H1 (cell line): ENCODE data around the gene CELF3. TPM values are rescaled to one million over a fixed set of nuclear protein-coding genes. Genes with fewer than 3 reads are reported as not detected.

ENCODE experiments used
- CTCF ChIA-PET: fragments of 300-600 bp; sonication (Branson Sonifier 250); formaldehyde crosslinking; loops from one replicate; lab custom pipeline; 2021; ENCODE audit not compliant: partially characterized antibody; lab: Charles Lee
- POLR2A ChIA-PET: fragments of 300-600 bp; sonication (Branson Sonifier 250); formaldehyde crosslinking; loops from one replicate; lab custom pipeline; 2021; ENCODE audit warnings: inconsistent platforms; ENCODE audit not compliant: partially characterized antibody; lab: Charles Lee
- DNase-seq, 2 experiments: peaks; one replicate each; pipeline versions ENCODE4 v3.0.0 to v3.0.0-alpha.2; 2010 to 2022; ENCODE audit warnings: low spot score in 2 of 2, low read depth in 1 of 2, mixed read lengths in 1 of 2
- FAIRE-seq: peaks from 2 replicates; lab custom pipeline; 2011; peaks lifted over from hg19 to GRCh38; lab: Jason Lieb, UNC
- H2AFZ ChIP-seq: 2 replicates; pipeline ENCODE4 v1.8.1; 2012; ENCODE audit warnings: low read length, inconsistent platforms
- H2AK5ac ChIP-seq: 2 replicates; pipeline ENCODE4 v1.6.1; 2013; ENCODE audit warnings: low read depth, low read length
- H2BK120ac ChIP-seq: replicated peaks from 2 replicates; pipeline ENCODE3; 2013; ENCODE audit warnings: low read depth, low read length, inconsistent platforms
- H2BK12ac ChIP-seq: 2 replicates; pipeline ENCODE4 v1.6.1; 2013; ENCODE audit warnings: low read depth, low read length
- H2BK15ac ChIP-seq: 2 replicates; pipeline ENCODE4 v1.6.1; 2013; ENCODE audit warnings: low read length
- H2BK20ac ChIP-seq: 2 replicates; pipeline ENCODE4 v1.6.1; 2013; ENCODE audit warnings: low read length
- H2BK5ac ChIP-seq: 2 replicates; pipeline ENCODE4 v1.6.1; 2013; ENCODE audit warnings: low read depth, low read length
- H3K14ac ChIP-seq: 2 replicates; pipeline ENCODE4 v1.6.1; 2013; ENCODE audit warnings: inconsistent platforms; ENCODE audit not compliant: insufficient read length
- H3K18ac ChIP-seq: 2 replicates; pipeline ENCODE4 v1.6.1; 2013; ENCODE audit warnings: low read length; ENCODE audit errors: extremely low read depth
- H3K23ac ChIP-seq: 2 replicates; pipeline ENCODE4 v1.6.1; 2013; ENCODE audit warnings: inconsistent platforms; ENCODE audit not compliant: insufficient read length
- H3K23me2 ChIP-seq: 2 replicates; pipeline ENCODE4 v1.6.1; 2013; ENCODE audit warnings: low read depth, low read length
- H3K27ac ChIP-seq: 2 replicates; pipeline ENCODE4 v1.6.1; 2011; ENCODE audit warnings: low read depth, low read length, inconsistent platforms
- H3K27me3 ChIP-seq, 4 experiments: replicated peaks in 1 of 4; 1 replicate in 1 of 4; 2 replicates in 3 of 4; pipeline versions ENCODE4 v1.6.1 to v1.8.1; 2011 to 2013; ENCODE audit warnings: low read length in 3 of 4, mild to moderate bottlenecking in 3 of 4, inconsistent platforms in 2 of 4, mixed read lengths in 2 of 4, moderate library complexity in 1 of 4; ENCODE audit not compliant: control insufficient read depth in 3 of 4, insufficient read depth in 3 of 4; ENCODE audit errors: extremely low read depth in 1 of 4
- H3K36me3 ChIP-seq, 4 experiments: 2 replicates each; pipeline versions ENCODE4 v1.6.1 to v1.8.1; 2011 to 2013; ENCODE audit warnings: mild to moderate bottlenecking in 4 of 4, low read length in 3 of 4, moderate library complexity in 2 of 4, control low read depth in 1 of 4, inconsistent platforms in 1 of 4; ENCODE audit not compliant: insufficient read depth in 4 of 4, control insufficient read depth in 2 of 4
- H3K4ac ChIP-seq: replicated peaks from 2 replicates; pipeline ENCODE3; 2013; ENCODE audit warnings: low read length, low read depth, mixed read lengths, inconsistent platforms; ENCODE audit not compliant: insufficient read length
- H3K4me1 ChIP-seq, 4 experiments: replicated peaks in 1 of 4; 1 replicate in 1 of 4; 2 replicates in 3 of 4; pipeline versions ENCODE4 v1.6.1 to v1.8.1; 2011 to 2013; ENCODE audit warnings: low read length in 3 of 4, inconsistent platforms in 2 of 4, mixed read lengths in 1 of 4; ENCODE audit not compliant: insufficient read depth in 4 of 4, control insufficient read depth in 3 of 4
- H3K4me2 ChIP-seq, 2 experiments: 2 replicates each; pipeline versions ENCODE4 v1.6.1 to v1.8.1; 2011 to 2013; ENCODE audit warnings: low read depth in 2 of 2, low read length in 2 of 2, control low read depth in 1 of 2, inconsistent platforms in 1 of 2, mild to moderate bottlenecking in 1 of 2; ENCODE audit not compliant: insufficient read depth in 1 of 2
- H3K4me3 ChIP-seq, 4 experiments: fragments of 200-600, 300-600 bp in 1 of 4; sonication (generic), shearing (Covaris generic), sonication (Bioruptor Twin) in 1 of 4; 2 replicates each; pipeline versions ENCODE4 v1.5.1 to v1.8.1; 2011 to 2016; ENCODE audit warnings: low read length in 4 of 4, low read depth in 3 of 4, control low read depth in 2 of 4, inconsistent platforms in 2 of 4, mild to moderate bottlenecking in 2 of 4, mixed read lengths in 1 of 4, moderate library complexity in 1 of 4; ENCODE audit not compliant: insufficient read depth in 2 of 4; ENCODE audit errors: extremely low read depth in 1 of 4
- H3K56ac ChIP-seq: replicated peaks from 2 replicates; pipeline ENCODE3; 2013; ENCODE audit warnings: low read depth, mild to moderate bottlenecking, mixed read lengths, low read length, inconsistent platforms; ENCODE audit not compliant: insufficient read length
- H3K79me1 ChIP-seq: 2 replicates; pipeline ENCODE4 v1.6.1; 2013; ENCODE audit warnings: low read depth, low read length, control low read depth
- H3K79me2 ChIP-seq, 2 experiments: 2 replicates each; pipeline versions ENCODE4 v1.6.1 to v1.8.1; 2012 to 2013; ENCODE audit warnings: low read length in 2 of 2, mild to moderate bottlenecking in 2 of 2, inconsistent platforms in 1 of 2; ENCODE audit not compliant: insufficient read depth in 2 of 2, control insufficient read depth in 1 of 2
- H3K9ac ChIP-seq, 4 experiments: replicated peaks in 1 of 4; 1 replicate in 1 of 4; 2 replicates in 3 of 4; pipeline versions ENCODE4 v1.6.1 to v1.8.1; 2011 to 2013; ENCODE audit warnings: low read depth in 3 of 4, low read length in 3 of 4, control low read depth in 2 of 4, mild to moderate bottlenecking in 2 of 4, moderate library complexity in 2 of 4, inconsistent platforms in 1 of 4; ENCODE audit errors: extremely low read depth in 1 of 4
- H3K9me3 ChIP-seq, 2 experiments: 2 replicates each; pipeline versions ENCODE4 v1.6.1 to v1.8.1; 2012 to 2013; ENCODE audit warnings: mild to moderate bottlenecking in 2 of 2, moderate library complexity in 2 of 2, control low read depth in 1 of 2, inconsistent platforms in 1 of 2, low read depth in 1 of 2, low read length in 1 of 2, mixed read lengths in 1 of 2; ENCODE audit not compliant: insufficient read depth in 2 of 2
- H4K20me1 ChIP-seq, 2 experiments: replicated peaks in 1 of 2; 2 replicates each; pipeline versions ENCODE3 to v1.8.1; 2011 to 2013; ENCODE audit warnings: inconsistent platforms in 2 of 2, low read length in 2 of 2, mild to moderate bottlenecking in 1 of 2; ENCODE audit not compliant: insufficient read depth in 2 of 2, control insufficient read depth in 1 of 2
- H4K5ac ChIP-seq: 2 replicates; pipeline ENCODE4 v1.6.1; 2013; ENCODE audit warnings: low read length, low read depth, mixed read lengths, inconsistent platforms; ENCODE audit not compliant: insufficient read length
- H4K8ac ChIP-seq: 2 replicates; pipeline ENCODE4 v1.8.0; 2013; ENCODE audit warnings: mild to moderate bottlenecking, moderate library complexity, low read length, inconsistent platforms; ENCODE audit not compliant: insufficient read depth; ENCODE audit errors: extremely low read depth
- H4K91ac ChIP-seq: replicated peaks from 2 replicates; pipeline ENCODE3; 2013; ENCODE audit warnings: low read length, mixed read lengths, inconsistent platforms; ENCODE audit not compliant: insufficient read length
- CEBPB ChIP-seq: IDR thresholded peaks from 2 replicates; pipeline ENCODE4 v1.6.1; 2012; ENCODE audit warnings: low read depth, low read length
- CTBP2 ChIP-seq: IDR thresholded peaks from 2 replicates; pipeline ENCODE4 v1.7.0; 2011; ENCODE audit warnings: borderline replicate concordance, mild to moderate bottlenecking, moderate library complexity, mixed read lengths, low read length; ENCODE audit not compliant: insufficient read depth, insufficient read length
- EGR1 ChIP-seq: IDR thresholded peaks from 2 replicates; pipeline ENCODE4 v1.6.1; 2011; ENCODE audit warnings: low read depth, low read length, borderline replicate concordance
- JUN ChIP-seq: IDR thresholded peaks from 2 replicates; pipeline ENCODE4 v1.6.1; 2011; ENCODE audit warnings: low read depth, mild to moderate bottlenecking, improper control_type of control experiment, low read length
- KDM4A ChIP-seq: IDR thresholded peaks from one replicate; pipeline ENCODE4 v1.7.1; 2012; ENCODE audit warnings: low read depth, mild to moderate bottlenecking, moderate library complexity, low read length, inconsistent platforms; ENCODE audit not compliant: severe bottlenecking
- RNF2 ChIP-seq: fragments of 200-900, 300-1000 bp; sonication (generic); IDR thresholded peaks from 2 replicates; pipeline ENCODE4 v1.7.1; 2016; ENCODE audit warnings: borderline replicate concordance, low read depth, mild to moderate bottlenecking, antibody characterized with exemption, low read length; ENCODE audit not compliant: poor library complexity, severe bottlenecking; ENCODE audit errors: missing control alignments
- SAP30 ChIP-seq: fragments of 300-600 bp; sonication (generic); IDR thresholded peaks from 2 replicates; pipeline ENCODE4 v1.7.1; 2012; ENCODE audit warnings: low read length, moderate library complexity, mild to moderate bottlenecking, inconsistent platforms; ENCODE audit not compliant: insufficient read depth, insufficient replicate concordance
- SIX5 ChIP-seq: IDR thresholded peaks from 2 replicates; pipeline ENCODE4 v1.6.1; 2011; ENCODE audit warnings: mild to moderate bottlenecking, low read depth, low read length
- SP1 ChIP-seq: IDR thresholded peaks from 2 replicates; pipeline ENCODE4 v1.6.1; 2011; ENCODE audit warnings: low read depth, low read length
- SRF ChIP-seq: IDR thresholded peaks from 2 replicates; pipeline ENCODE4 v1.6.1; 2011; ENCODE audit warnings: mild to moderate bottlenecking, low read depth, low read length, moderate library complexity
- SUZ12 ChIP-seq: fragments of 200-600 bp; sonication (generic); IDR thresholded peaks from 2 replicates; pipeline ENCODE4 v1.6.1; 2012; ENCODE audit warnings: mild to moderate bottlenecking, inconsistent platforms, low read length, moderate library complexity, mixed read lengths
- WGBS, 2 experiments: shearing (Covaris generic) in 1 of 2; methylation state at CpG; one replicate each; pipeline versions ENCODE4 v1.1.6 to v1.1.7; 2013 to 2015; ENCODE audit warnings: low lambda C conversion rate in 2 of 2, mixed read lengths in 2 of 2, inconsistent platforms in 1 of 2, low coverage in 1 of 2, missing lambda C conversion rate in 1 of 2; ENCODE audit not compliant: insufficient replicate concordance in 2 of 2, insufficient coverage in 1 of 2, insufficient read length in 1 of 2; ENCODE audit errors: extremely low coverage in 1 of 2, missing lambda C conversion rate in 1 of 2; 5-methylcytosine and 5-hydroxymethylcytosine counted together
- polyA plus RNA-seq, 7 experiments: library from polyadenylated mRNA; depleted of rRNA in 3 of 7; stranded (reverse) in 5 of 7; unstranded in 2 of 7; fragments of >200 nt in 5 of 7; fragments of 200-250 nt in 2 of 7; gene quantifications; 1 replicate in 5 of 7; 2 replicates in 1 of 7; 4 replicates in 1 of 7; pipeline versions ENCODE4 v1.2.1 to v1.2.3, GENCODE V29; 2011 to 2013; ENCODE audit warnings: missing spikeins in 2 of 7, mixed read lengths in 2 of 7
- total RNA-seq: library from RNA; stranded (reverse); fragmentation: NEBNext Ultra II Directional; extraction: Animal tissue kit (Norgen Biotek cat#: 25700); gene quantifications from 2 replicates; pipeline ENCODE4 v1.2.1, GENCODE V29; 2021
- TF ChIP-seq, protein P1 (sequence below): IDR thresholded peaks from 2 replicates; pipeline ENCODE4 v1.6.1; 2012; ENCODE audit warnings: inconsistent platforms

Gene CELF3
- total and polyA plus RNA-seq, 2 of the 8 experiments (the other 6 are each of a cell fraction or from before 2014, with no cell fraction given) = 0.34 to 1.2 TPM

DNA sequence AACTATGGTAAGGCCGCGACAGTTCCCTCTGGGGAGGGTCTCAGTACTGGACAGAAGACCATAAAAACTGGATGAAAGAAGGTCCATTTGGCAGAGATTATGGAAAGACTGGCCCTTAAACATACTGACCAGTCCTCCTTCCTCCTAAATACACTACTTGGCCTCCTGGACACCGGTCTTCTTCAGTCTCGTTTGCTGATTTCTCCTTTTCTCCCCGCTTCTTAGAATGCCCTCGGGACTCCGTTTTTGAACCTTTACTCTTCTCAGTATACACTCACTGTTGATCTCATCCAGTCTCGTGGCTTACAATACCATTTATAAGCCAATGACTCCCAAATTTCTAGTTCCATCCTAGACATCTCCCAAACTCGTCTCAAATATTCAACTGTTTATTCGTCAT, 47.4 kb upstream of the CELF3 start:
- Histone ChIP-seq H3K4me1 (0 out of 7 replicates have a peak, but pooled peaks cover 0 to 1% (median 0%) of the 10 kb centered on the region in 4 experiments), H3K27me3 (no peaks in the 10 kb centered on the region), H4K91ac (no peak overlapping the region), H3K14ac (no peak overlapping the region), H3K79me2 (peaks cover 0 to 3% of the 10 kb centered on the region in 2 experiments; a peak in 1 of 4 replicates), H3K56ac (no peak overlapping the region), H2BK15ac (no peak overlapping the region), H2BK20ac (no peak overlapping the region), H3K79me1 (no peaks in the 10 kb centered on the region), H3K4me2 (peak overlapping the region; percentile 75 to 97), H2BK12ac (no peak overlapping the region), H2BK5ac (no peak overlapping the region), H3K9me3 (no peaks in the 10 kb centered on the region), H4K8ac (no peak overlapping the region), H3K23me2 (peaks cover 4% of the 10 kb centered on the region; the same call in 1 of the 2 replicates), H2BK120ac (no peak overlapping the region), H3K36me3 (peaks cover 9 to 26% (median 23%) of the 10 kb centered on the region in 4 experiments; a peak in 7 of 8 replicates), H4K20me1 (no peaks in the 10 kb centered on the region), H3K18ac (no peak overlapping the region), H2AFZ (peak overlapping the region; percentile 98; the same call in 1 of the 2 replicates), H4K5ac (no peak overlapping the region), H3K4ac (no peak overlapping the region), H3K9ac (peak overlapping the region; percentile 59 to 94 (median 92); a peak in 4 of 7 replicates), H3K23ac (no peak overlapping the region), H3K4me3 (peak overlapping the region; percentile 88 to 96 (median 92)), H3K27ac (peak overlapping the region; percentile 85; the same call in 1 of the 2 replicates), H2AK5ac (no peak overlapping the region)
- ChIA-PET CTCF (interaction anchor here (1.1 to 1.7 kb wide), 6 partner anchors 12 to 170 kb away, joined by 3 to 5 read pairs (median 4); partner anchors contain the start of gene TDRKH), POLR2A (interaction anchor here (1.1 to 2.3 kb wide), 7 partner anchors 10 to 225 kb away, joined by 3 to 12 read pairs (median 9); partner anchors contain the start of gene TDRKH)
- 80% methylated on average over 10 of the region's 10 CpGs; no CpG with 5 or more reads in 1 of the 2 experiments for WGBS, 2 experiments
- FAIRE-seq (no peak), DNase-seq (no peak)
- TF ChIP-seq KDM4A (no peak), SIX5 (no peak), EGR1 (no peak), SUZ12 (no peak), CEBPB (no peak), SP1 (no peak), SAP30 (no peak), SRF (no peak), CTBP2 (no peak), JUN (no peak), RNF2 (no peak)
- TF ChIP-seq, protein P1, sequence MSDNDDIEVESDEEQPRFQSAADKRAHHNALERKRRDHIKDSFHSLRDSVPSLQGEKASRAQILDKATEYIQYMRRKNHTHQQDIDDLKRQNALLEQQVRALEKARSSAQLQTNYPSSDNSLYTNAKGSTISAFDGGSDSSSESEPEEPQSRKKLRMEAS = no peak
